Subcutaneous abdominal adipose tissue (tissue), 5 donors: ENCODE results near the gene AVPR2.

ENCODE experiments used
- H3K27ac ChIP-seq: one replicate; pipeline ENCODE4 v1.7.0; 2013; ENCODE audit warnings: low read depth, mild to moderate bottlenecking, inconsistent platforms, low read length, moderate library complexity
- H3K27me3 ChIP-seq, 5 donors: one replicate each; pipeline ENCODE4 v1.7.0; 2013; ENCODE audit warnings: low read length in 5 of 5, inconsistent platforms in 1 of 5; ENCODE audit not compliant: control insufficient read depth in 5 of 5, insufficient read depth in 4 of 5
- H3K36me3 ChIP-seq, 5 donors: one replicate each; pipeline ENCODE4 v1.7.0; 2013; ENCODE audit warnings: low read length in 5 of 5; ENCODE audit not compliant: control insufficient read depth in 5 of 5, insufficient read depth in 5 of 5
- H3K4me1 ChIP-seq, 5 donors: one replicate each; pipeline ENCODE4 v1.7.0; 2013; ENCODE audit warnings: low read length in 5 of 5, mild to moderate bottlenecking in 3 of 5, moderate library complexity in 1 of 5; ENCODE audit not compliant: control insufficient read depth in 5 of 5, insufficient read depth in 5 of 5
- H3K4me3 ChIP-seq, 5 donors: one replicate each; pipeline ENCODE4 v1.7.0; 2013; ENCODE audit warnings: low read length in 5 of 5, low read depth in 1 of 5
- H3K9ac ChIP-seq, 5 donors: one replicate each; pipeline ENCODE4 v1.7.0; 2013; ENCODE audit warnings: low read length in 5 of 5, mild to moderate bottlenecking in 4 of 5, moderate library complexity in 3 of 5
- H3K9me3 ChIP-seq, 5 donors: one replicate each; pipeline ENCODE4 v1.7.0; 2013; ENCODE audit warnings: low read length in 5 of 5; ENCODE audit not compliant: control insufficient read depth in 5 of 5
- donor health status: healthy.
- donor health status: healthy.
- donor health status: healthy.
- donor health status: healthy.
- donor health status: healthy.

AVPR2 gene

DNA sequence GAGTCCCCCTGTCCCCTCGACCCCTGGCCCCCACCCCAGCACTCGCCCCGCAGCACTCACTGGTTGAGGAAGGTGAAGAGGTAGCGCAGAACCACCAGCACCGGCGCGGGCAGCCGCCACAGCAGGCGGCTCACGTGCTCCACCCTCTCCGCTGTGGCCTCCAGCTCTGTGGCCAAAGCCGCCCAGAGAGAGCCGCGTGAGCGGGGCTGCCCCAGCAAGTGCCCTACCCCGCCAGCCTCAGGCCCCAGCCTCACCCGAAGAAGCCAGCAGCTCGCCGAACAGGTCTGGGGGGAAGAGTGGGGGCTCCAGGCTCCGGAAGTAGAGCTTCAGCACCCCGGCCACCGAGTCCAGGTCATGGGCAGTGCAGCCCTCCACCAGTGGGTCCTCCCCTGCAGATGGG is 6.0 kb downstream of the AVPR2 start:
- H3K36me3 ChIP-seq, result peaks cover 0 to 10% (median 0%) of the 10 kb centered on the region in 5 donors
- H3K4me3 ChIP-seq, result no peak overlapping the region
- H3K9ac ChIP-seq, result no peak overlapping the region
- H3K9me3 ChIP-seq, result no peaks in the 10 kb centered on the region
- peaks cover 12 to 43% (median 21%) of the 10 kb centered on the region in 5 donors for H3K27me3 ChIP-seq
- H3K27ac ChIP-seq, result no peak overlapping the region
- H3K4me1 ChIP-seq, result peaks cover 0 to 30% (median 0%) of the 10 kb centered on the region in 5 donors

DNA sequence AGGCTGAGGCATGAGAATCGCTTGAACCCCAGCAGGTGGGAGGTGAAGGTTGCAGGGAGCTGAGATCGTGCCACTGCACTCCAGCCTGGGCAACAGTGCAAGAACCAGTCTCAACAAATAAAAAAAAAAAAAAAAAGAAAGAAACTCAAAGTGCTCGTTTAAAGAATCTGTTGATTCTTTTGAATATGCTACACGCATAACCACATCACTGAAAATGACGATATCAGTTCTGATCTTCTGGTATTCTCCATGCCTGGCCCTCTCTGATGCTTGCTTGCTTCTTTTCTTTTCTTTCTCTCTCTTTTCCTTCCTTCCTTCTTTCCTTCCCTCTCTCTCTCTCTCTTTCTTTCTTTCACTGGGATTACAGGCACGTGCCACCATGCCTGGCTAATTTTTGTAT is 7.3 kb downstream of the AVPR2 start:
- Histone ChIP-seq H3K9ac (no peak overlapping the region), H3K4me3 (no peak overlapping the region), H3K27me3 (peaks cover 8 to 37% (median 18%) of the 10 kb centered on the region in 5 donors), H3K36me3 (peaks cover 0 to 10% (median 0%) of the 10 kb centered on the region in 5 donors), H3K27ac (no peak overlapping the region), H3K9me3 (no peaks in the 10 kb centered on the region), H3K4me1 (peaks cover 0 to 17% (median 0%) of the 10 kb centered on the region in 5 donors)

DNA sequence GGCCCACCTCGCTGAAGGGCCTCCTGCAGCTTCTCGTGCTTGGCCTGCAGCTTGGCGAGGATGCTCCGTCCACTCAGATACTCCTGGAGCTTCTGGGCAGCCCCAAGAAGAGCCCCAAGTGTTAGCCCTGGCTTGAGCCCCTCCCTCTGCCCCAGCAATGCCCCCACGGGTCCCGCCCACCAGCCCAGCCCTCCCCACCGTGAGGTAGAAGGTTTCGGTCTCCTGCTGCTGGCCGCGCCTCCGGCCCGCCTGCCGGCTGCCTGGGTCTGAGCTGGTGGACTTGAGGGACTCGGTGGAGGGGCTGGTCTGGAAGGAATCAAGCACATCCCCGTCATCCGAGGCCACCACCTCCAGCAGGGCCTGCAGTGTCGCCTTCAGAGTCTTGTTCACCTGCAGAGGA is 8.7 kb downstream of the AVPR2 start:
- no peak overlapping the region for H3K27ac ChIP-seq
- peaks cover under 1 to 27% (median 10%) of the 10 kb centered on the region in 5 donors for H3K27me3 ChIP-seq
- H3K9ac ChIP-seq, result no peak overlapping the region
- no peaks in the 10 kb centered on the region for H3K9me3 ChIP-seq
- no peak overlapping the region for H3K4me3 ChIP-seq
- peaks cover 0 to 6% (median 0%) of the 10 kb centered on the region in 5 donors for H3K4me1 ChIP-seq
- peaks cover 0 to 5% (median 0%) of the 10 kb centered on the region in 5 donors for H3K36me3 ChIP-seq

DNA sequence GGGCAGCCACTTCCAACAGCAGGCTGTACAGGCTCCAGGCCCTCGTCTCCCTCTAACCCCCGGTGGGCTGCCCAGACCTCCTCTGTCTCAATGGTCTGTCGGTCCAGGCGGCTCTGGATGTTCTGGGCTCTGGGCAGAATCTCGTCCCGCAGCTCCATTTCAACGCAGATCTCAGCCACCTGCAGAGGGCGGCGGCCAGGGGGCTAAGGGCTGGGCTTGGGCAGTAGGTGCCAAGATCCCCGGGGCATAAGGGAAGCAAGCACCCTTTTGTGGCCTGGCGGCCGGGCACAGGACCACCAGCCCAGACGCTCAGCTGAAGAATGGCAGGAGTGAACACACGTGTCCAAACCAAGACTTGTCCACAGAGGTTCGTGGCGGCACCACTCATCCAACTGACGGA is 9.2 kb downstream of the AVPR2 start:
- peaks cover 0 to 6% (median 0%) of the 10 kb centered on the region in 5 donors for H3K4me1 ChIP-seq
- no peak overlapping the region for H3K4me3 ChIP-seq
- peaks cover 0 to 29% (median 11%) of the 10 kb centered on the region in 5 donors for H3K27me3 ChIP-seq
- no peak overlapping the region for H3K9ac ChIP-seq
- no peak overlapping the region for H3K27ac ChIP-seq
- peaks cover 0 to 5% (median 0%) of the 10 kb centered on the region in 5 donors for H3K36me3 ChIP-seq
- H3K9me3 ChIP-seq, result no peaks in the 10 kb centered on the region

DNA sequence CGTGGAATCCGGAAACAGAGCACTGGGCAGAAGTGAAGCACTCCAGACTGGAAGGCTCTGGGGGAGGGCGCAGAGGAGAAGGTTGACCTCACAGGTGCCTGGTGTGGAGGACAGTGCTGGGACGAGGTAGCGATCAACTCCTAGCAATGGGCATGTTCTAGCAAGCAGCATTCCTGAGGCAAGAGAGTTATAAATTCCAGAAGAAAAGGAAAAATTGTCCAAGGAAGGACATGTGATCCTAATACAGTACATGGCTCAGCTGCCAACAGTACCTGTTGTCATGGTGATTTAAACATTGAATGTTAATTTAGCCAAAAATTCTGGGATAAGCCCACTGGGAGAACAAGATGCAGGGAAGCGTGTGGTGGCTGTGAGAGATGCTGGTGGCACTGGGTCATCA is 13.4 kb downstream of the AVPR2 start:
- Histone ChIP-seq H3K9me3 (no peaks in the 10 kb centered on the region), H3K36me3 (peaks cover 0 to 8% (median 0%) of the 10 kb centered on the region in 5 donors), H3K4me1 (peaks cover 0 to 23% (median 13%) of the 10 kb centered on the region in 5 donors), H3K4me3 (no peak overlapping the region), H3K27ac (no peak overlapping the region), H3K27me3 (peaks cover 22 to 32% (median 26%) of the 10 kb centered on the region in 5 donors), H3K9ac (no peak overlapping the region)

DNA sequence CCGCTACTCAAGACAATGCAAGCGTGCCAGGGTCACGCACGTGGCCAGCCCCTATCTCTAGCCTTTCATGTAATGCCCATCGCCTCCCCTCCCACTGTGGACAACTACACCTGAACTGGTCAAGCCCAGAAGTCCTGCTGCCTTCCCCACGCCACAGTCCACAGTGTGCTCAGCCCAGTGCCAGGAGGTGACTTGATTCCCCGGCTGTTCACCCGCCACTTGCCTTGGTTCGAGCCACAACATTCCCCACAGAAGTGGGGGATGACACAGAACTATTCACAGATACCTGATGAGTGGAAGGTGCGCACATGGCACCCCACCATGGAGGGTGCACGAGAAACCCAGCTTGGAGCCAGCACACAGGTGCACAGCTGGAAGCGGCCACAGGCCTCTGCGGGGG is 14.8 kb downstream of the AVPR2 start:
- H3K9me3 ChIP-seq, result no peaks in the 10 kb centered on the region
- H3K27me3 ChIP-seq, result peaks cover 22 to 32% (median 26%) of the 10 kb centered on the region in 5 donors
- peaks cover 1 to 34% (median 22%) of the 10 kb centered on the region in 5 donors for H3K4me1 ChIP-seq
- H3K36me3 ChIP-seq, result peaks cover 0 to 8% (median 0%) of the 10 kb centered on the region in 5 donors
- H3K4me3 ChIP-seq, result no peak overlapping the region
- no peak overlapping the region for H3K9ac ChIP-seq
- H3K27ac ChIP-seq, result no peak overlapping the region

DNA sequence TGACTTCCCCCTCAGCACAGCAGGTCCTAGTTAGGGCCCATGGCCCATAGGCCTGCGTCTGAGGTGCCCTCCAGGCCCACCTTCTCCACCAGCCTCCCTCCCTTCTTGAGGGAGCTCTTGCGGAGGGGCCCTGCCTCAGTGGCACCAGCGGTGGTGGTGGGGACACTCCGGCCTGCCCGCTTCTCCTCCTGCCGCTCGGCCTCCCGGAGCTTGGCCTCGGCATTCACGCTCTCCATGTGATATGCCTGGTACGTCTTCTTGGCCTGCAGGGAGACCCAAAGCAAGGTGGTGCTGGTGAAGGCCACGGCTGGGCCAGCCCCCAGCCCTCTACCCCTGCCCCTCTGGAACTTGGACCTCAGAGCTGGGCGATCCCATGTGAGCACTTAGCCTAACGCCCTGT is 16.1 kb downstream of the AVPR2 start:
- H3K27ac ChIP-seq, result no peak overlapping the region
- peaks cover 1 to 46% (median 34%) of the 10 kb centered on the region in 5 donors for H3K4me1 ChIP-seq
- no peak overlapping the region for H3K4me3 ChIP-seq
- H3K9ac ChIP-seq, result no peak overlapping the region
- H3K27me3 ChIP-seq, result peaks cover 23 to 36% (median 27%) of the 10 kb centered on the region in 5 donors
- peaks cover 0 to 8% (median 0%) of the 10 kb centered on the region in 5 donors for H3K36me3 ChIP-seq
- H3K9me3 ChIP-seq, result no peaks in the 10 kb centered on the region

DNA sequence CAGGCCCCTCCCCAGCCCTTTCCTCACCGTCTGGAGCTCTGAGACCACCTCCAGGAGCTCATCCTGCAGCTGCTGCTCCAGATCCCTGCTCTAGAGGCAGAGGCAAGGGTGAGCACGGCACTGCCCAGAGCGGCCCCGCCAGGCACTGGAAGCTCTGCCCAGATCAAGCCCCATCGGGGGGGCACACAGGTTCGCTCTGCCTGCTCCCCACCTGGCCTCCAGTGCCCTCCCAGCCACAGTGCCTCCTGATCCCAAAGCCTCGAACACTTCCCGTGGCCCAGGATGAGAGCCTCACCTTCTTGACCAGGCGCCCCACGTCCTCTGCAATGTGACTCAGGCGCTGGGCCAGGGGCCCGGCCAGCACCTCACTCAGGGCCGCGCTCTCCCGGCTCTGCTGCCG is 16.6 kb downstream of the AVPR2 start:
- peaks cover 1 to 51% (median 37%) of the 10 kb centered on the region in 5 donors for H3K4me1 ChIP-seq
- H3K4me3 ChIP-seq, result no peak overlapping the region
- peaks cover 0 to 8% (median 0%) of the 10 kb centered on the region in 5 donors for H3K36me3 ChIP-seq
- no peak overlapping the region for H3K9ac ChIP-seq
- peaks cover 24 to 39% (median 27%) of the 10 kb centered on the region in 5 donors for H3K27me3 ChIP-seq
- no peaks in the 10 kb centered on the region for H3K9me3 ChIP-seq
- no peak overlapping the region for H3K27ac ChIP-seq

DNA sequence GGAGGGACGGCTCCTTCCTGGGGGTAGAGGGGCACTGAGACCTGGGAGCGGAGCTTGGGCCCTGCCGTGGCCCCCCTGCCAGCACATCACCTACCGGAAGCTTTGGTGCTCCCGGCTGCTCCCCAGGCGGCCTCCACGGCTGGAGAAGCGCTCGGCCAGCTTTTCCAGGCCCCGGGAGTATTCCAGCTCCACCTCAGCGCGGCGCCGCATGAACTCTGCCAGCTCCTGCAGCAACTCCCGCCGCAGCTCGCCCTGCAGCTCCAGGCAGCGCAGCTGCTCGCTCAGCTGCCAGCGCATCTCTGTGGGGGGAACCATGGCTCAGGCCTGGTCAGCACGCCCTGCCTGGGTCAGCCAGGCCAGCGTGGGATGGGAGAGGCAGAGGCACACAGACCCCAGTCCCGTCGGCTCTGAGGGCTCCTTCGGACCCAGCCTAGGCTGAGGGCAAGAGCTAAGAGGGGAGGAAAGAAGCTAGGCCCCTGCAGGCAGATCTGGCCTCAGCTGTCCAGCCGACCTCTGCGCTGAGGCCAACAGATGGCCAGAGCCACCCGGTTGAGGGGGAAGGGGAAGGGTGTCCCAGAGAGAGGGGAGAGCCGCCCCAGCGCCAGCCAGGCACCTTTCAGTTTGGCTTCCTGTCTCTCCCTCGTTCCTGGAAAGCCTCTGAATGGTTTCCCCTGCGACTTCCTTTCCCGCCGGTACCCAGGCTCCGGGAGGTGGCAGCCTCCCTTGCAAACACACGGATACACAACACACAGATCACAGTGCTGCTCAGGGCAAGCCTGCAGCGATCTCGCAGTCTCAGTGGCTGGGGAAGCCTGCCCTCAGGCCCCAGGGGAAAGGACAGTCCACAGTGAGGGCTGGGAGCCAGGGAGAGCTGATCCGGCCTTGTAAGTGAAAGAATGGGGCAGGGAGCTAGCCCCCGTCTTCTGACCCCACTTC is 17.3 kb downstream of the AVPR2 start:
- H3K27ac ChIP-seq, result no peak overlapping the region
- no peaks in the 10 kb centered on the region for H3K9me3 ChIP-seq
- peaks cover 0 to 8% (median 0%) of the 10 kb centered on the region in 5 donors for H3K36me3 ChIP-seq
- peak overlapping the region in 1 of 5 donors; percentile 43 for H3K9ac ChIP-seq
- H3K4me3 ChIP-seq, result peak overlapping the region in 1 of 5 donors; percentile 26
- H3K4me1 ChIP-seq, result peaks cover 1 to 57% (median 43%) of the 10 kb centered on the region in 5 donors
- peaks cover 29 to 39% (median 32%) of the 10 kb centered on the region in 5 donors for H3K27me3 ChIP-seq
